ENCODE results near the gene EDIL3. TPM values are rescaled to one million over a fixed set of nuclear protein-coding genes. Genes with fewer than 3 reads are reported as not detected.

The EDIL3 gene
- total RNA-seq, 1 experiment from 2014 or later = 0.32 TPM

GRCh38 chr5:83972909-83973308 is 411.8 kb downstream of the EDIL3 start:
- ChIA-PET POLR2A (no interaction called here), RAD21 (ENCODE audit: low non-redundant PET in 1 of 2, low total read pairs in 2 of 2, uncharacterized antibody in 2 of 2, unreplicated experiment in 2 of 2) (no interaction called here), CTCF (no interaction called here)
- no peaks in the 10 kb centered on the region for H3K27me3 ChIP-seq (ENCODE audit: insufficient read depth, low read length)
- intact Hi-C loops (cut with micrococcal nuclease) = no loop called here
- ATAC-seq = no peak
- no peaks in the 10 kb centered on the region for H3K9me3 ChIP-seq (ENCODE audit: control insufficient read depth in 1 of 2, insufficient read depth in 1 of 2, low read depth in 1 of 2, low read length in 2 of 2)
- H4K20me1 ChIP-seq (ENCODE audit: insufficient read depth) = no peaks in the 10 kb centered on the region
- H3K9ac ChIP-seq (ENCODE audit: low read length) = no peak overlapping the region
- no peak for DNase-seq (ENCODE audit: low read depth, low spot score)
- no peaks in the 10 kb centered on the region for H3K9me2 ChIP-seq (ENCODE audit: insufficient read depth)
- no peak overlapping the region for H3K4me2 ChIP-seq (ENCODE audit: low read length)
- BruUV-seq (replicated peaks) = no TSS peak
- H2AFZ ChIP-seq (ENCODE audit: low read depth, low read length, poor library complexity, severe bottlenecking) = no peak overlapping the region
- no peaks in the 10 kb centered on the region for H3K79me2 ChIP-seq (ENCODE audit: insufficient read depth, low read length)
- no peak overlapping the region for H3K4me3 ChIP-seq (replicated peaks in 1 of 2; ENCODE audit: low read depth in 1 of 2, low read length in 2 of 2)
- H3K4me1 ChIP-seq (ENCODE audit: control insufficient read depth in 1 of 2, insufficient read depth in 2 of 2, low read length in 2 of 2) = no peaks in the 10 kb centered on the region
- no peak overlapping the region for H3K27ac ChIP-seq (ENCODE audit: low read depth, low read length)
- H3K36me3 ChIP-seq (ENCODE audit: control insufficient read depth in 1 of 2, insufficient read depth in 2 of 2, low read length in 2 of 2) = no peaks in the 10 kb centered on the region
- TF ChIP-seq POLR2AphosphoS5 (IDR thresholded peaks at IDR 0.05; ENCODE audit: low read depth, low read length) = no peak
- TF ChIP-seq MAX (IDR thresholded peaks at IDR 0.05) = no peak
- no peak for TF ChIP-seq ZNF274 (IDR thresholded peaks at IDR 0.05; ENCODE audit: low read depth, low read length)
- TF ChIP-seq EZH2 (IDR thresholded peaks at IDR 0.05) = no peak
- no peak for TF ChIP-seq SIN3A (IDR thresholded peaks at IDR 0.05; ENCODE audit: low read depth)

GRCh38 chr5:83972236-83972635 is 412.4 kb downstream of the EDIL3 start:
- H3K4me3 ChIP-seq (replicated peaks in 1 of 2; ENCODE audit: low read depth in 1 of 2, low read length in 2 of 2) = no peak overlapping the region
- H3K4me2 ChIP-seq (ENCODE audit: low read length) = no peak overlapping the region
- H3K27ac ChIP-seq (ENCODE audit: low read depth, low read length) = no peak overlapping the region
- H3K27me3 ChIP-seq (ENCODE audit: insufficient read depth, low read length) = no peaks in the 10 kb centered on the region
- ATAC-seq (no peak), DNase-seq (ENCODE audit: low read depth, low spot score) (no peak)
- RAD21 ChIA-PET (ENCODE audit: low non-redundant PET in 1 of 2, low total read pairs in 2 of 2, uncharacterized antibody in 2 of 2, unreplicated experiment in 2 of 2) = no interaction called here
- no peaks in the 10 kb centered on the region for H3K79me2 ChIP-seq (ENCODE audit: insufficient read depth, low read length)
- no peaks in the 10 kb centered on the region for H3K9me3 ChIP-seq (ENCODE audit: control insufficient read depth in 1 of 2, insufficient read depth in 1 of 2, low read depth in 1 of 2, low read length in 2 of 2)
- CTCF ChIA-PET = no interaction called here
- no peaks in the 10 kb centered on the region for H4K20me1 ChIP-seq (ENCODE audit: insufficient read depth)
- H3K36me3 ChIP-seq (ENCODE audit: control insufficient read depth in 1 of 2, insufficient read depth in 2 of 2, low read length in 2 of 2) = no peaks in the 10 kb centered on the region
- peak overlapping the region; percentile 46 for H2AFZ ChIP-seq (ENCODE audit: low read depth, low read length, poor library complexity, severe bottlenecking)
- no TSS peak for BruUV-seq (replicated peaks)
- no peak overlapping the region for H3K9ac ChIP-seq (ENCODE audit: low read length)
- POLR2A ChIA-PET = no interaction called here
- no peaks in the 10 kb centered on the region for H3K9me2 ChIP-seq (ENCODE audit: insufficient read depth)
- TF ChIP-seq POLR2AphosphoS5 (IDR thresholded peaks at IDR 0.05; ENCODE audit: low read depth, low read length) = no peak
- TF ChIP-seq ATF3 (IDR thresholded peaks at IDR 0.05) = no peak
- no peak for TF ChIP-seq EZH2phosphoT487 (IDR thresholded peaks at IDR 0.05; ENCODE audit: borderline replicate concordance)
- no peak for TF ChIP-seq ZNF274 (IDR thresholded peaks at IDR 0.05; ENCODE audit: low read depth, low read length)
- TF ChIP-seq CBX3 (IDR thresholded peaks at IDR 0.05; ENCODE audit: low read depth) = no peak
- no peak for TF ChIP-seq ZBTB33 (IDR thresholded peaks at IDR 0.05; ENCODE audit: extremely low read depth, insufficient replicate concordance, low read length)
- TF ChIP-seq MAX (IDR thresholded peaks at IDR 0.05) = no peak
- H3K4me1 ChIP-seq (ENCODE audit: control insufficient read depth in 1 of 2, insufficient read depth in 2 of 2, low read length in 2 of 2) = no peaks in the 10 kb centered on the region
- intact Hi-C loops (cut with micrococcal nuclease) = no loop called here

All from HCT116 (cell line).